GM12801 (cell line): ENCODE data around the gene SCAPER.

Source experiments
- TF ChIP-seq, protein P1 (sequence below): IDR thresholded peaks from one replicate; pipeline ENCODE4 v1.5.1; 2011; ENCODE audit warnings: control low read depth; ENCODE audit not compliant: insufficient read length; ENCODE audit errors: extremely low read depth

The SCAPER gene

DNA sequence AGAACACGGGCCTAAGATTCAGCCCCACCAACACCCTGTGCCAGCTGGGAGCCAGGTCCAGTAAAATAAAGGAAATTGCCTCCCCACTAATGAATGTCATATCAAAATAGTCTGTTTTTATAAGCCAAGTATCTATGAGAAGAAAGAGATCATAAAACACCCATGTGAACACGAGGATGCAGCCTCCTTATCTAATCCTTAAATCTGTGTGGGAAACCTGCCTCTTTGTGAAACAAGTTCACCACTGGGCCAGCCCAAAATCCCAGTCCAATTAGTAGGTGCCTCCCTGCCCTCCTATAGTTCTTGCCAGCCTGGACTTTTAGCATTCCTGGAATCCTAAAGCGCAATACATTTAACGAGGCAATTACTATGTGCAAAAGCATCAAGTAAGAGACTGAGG, 42.0 kb downstream of the SCAPER start:
- TF ChIP-seq, protein P1, sequence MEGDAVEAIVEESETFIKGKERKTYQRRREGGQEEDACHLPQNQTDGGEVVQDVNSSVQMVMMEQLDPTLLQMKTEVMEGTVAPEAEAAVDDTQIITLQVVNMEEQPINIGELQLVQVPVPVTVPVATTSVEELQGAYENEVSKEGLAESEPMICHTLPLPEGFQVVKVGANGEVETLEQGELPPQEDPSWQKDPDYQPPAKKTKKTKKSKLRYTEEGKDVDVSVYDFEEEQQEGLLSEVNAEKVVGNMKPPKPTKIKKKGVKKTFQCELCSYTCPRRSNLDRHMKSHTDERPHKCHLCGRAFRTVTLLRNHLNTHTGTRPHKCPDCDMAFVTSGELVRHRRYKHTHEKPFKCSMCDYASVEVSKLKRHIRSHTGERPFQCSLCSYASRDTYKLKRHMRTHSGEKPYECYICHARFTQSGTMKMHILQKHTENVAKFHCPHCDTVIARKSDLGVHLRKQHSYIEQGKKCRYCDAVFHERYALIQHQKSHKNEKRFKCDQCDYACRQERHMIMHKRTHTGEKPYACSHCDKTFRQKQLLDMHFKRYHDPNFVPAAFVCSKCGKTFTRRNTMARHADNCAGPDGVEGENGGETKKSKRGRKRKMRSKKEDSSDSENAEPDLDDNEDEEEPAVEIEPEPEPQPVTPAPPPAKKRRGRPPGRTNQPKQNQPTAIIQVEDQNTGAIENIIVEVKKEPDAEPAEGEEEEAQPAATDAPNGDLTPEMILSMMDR = no peak

DNA sequence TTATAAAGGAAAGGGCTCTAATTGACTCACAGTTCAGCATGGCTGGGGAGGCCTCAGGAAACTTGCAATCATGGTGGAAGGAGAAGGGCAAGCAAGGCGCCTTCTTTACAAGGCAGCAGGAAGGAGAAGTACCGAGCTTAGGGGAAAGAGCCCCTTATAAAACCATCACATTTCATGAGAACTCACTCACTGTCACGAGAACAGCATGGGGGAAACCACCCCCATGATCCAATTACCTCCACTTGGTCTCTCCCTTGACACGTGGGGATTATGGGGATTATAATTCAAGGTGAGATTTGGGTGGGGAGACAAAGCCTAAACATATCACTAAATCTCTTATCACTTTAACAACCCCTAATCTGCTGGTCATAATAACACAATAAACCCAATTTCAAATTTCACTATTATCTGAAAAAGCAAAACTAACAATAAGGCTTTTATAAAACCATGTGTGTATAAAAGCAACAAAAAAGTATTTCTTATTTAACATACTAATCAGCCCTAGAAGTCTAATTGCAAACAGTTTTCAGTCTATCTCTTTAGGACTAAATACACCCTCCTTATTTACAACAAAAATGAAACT, 43.2 kb downstream of the SCAPER start:
- TF ChIP-seq, protein P1 = no peak

DNA sequence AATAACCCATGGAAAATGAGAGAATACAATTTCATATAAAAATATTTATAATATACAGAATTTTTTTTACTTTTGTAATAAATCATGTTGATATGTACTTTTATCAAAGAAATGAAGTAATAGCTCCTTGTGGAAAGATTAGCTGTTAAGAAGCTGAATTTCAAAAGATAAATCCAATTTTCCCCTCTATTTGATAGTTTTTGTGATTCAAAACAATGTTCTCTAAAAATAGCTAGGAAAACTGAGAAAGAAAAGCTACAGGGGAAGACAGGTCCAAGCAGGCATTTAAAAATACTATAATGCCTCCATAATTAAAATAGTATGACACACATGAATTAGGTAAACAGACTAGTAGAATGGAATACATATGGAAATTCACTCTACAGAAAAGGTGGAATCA, 44.9 kb downstream of the SCAPER start:
- TF ChIP-seq, protein P1 = no peak

DNA sequence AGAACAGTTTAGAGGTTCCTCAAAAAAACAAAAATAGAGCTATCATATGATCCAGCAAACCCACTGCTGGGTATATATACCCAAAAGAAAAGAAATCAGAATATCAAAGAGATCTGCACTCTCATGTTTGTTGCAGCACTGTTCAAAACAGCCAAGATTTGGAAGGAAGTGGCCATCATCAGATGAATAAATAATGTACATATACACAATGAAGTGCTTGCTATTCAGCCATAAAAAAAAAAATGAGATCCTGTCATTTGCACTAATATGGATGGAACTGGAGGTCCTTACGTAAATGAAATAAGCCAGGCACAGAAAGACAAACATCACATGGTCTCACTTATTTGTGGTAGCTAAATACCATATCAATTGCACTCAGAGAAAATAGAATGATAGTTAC, 58.4 kb downstream of the SCAPER start:
- TF ChIP-seq, protein P1 = no peak

DNA sequence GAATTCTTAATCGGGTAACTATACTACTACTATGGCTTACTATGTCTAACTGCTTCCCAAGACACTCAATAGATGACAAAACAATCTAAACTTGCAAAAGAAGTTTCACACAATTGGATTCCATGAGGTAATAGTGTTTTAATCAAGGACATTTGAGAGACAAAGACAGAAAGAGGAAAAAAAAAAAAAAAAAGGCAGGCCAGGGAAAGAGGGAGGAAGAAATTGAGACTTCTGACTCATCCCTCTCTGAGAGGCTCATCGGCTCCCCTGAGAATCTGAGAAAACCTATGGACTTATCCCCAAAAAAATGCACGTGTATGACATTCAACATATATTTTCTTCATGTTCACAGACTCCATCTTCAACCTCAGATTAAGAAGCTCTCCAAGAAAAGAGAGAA, 61.0 kb downstream of the SCAPER start:
- TF ChIP-seq, protein P1 = no peak

DNA sequence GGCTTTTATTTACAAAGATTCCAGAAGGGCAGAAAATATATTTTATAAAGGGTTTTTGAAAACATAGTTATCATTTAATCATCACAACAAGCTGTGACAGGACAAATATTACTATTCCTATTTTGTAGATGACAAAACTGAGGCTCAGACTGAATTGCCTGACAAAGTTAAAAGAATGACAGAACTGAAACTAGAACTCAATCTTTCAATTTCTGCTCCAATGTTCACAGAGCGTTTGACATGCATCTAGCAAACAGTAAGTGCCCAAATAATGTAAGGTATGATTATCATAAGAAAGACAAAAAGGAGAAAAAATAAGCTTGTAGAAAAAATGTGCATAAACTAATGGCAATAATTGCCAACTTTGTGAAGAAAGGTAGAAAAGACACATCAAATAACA, 61.9 kb downstream of the SCAPER start:
- TF ChIP-seq, protein P1 = no peak

DNA sequence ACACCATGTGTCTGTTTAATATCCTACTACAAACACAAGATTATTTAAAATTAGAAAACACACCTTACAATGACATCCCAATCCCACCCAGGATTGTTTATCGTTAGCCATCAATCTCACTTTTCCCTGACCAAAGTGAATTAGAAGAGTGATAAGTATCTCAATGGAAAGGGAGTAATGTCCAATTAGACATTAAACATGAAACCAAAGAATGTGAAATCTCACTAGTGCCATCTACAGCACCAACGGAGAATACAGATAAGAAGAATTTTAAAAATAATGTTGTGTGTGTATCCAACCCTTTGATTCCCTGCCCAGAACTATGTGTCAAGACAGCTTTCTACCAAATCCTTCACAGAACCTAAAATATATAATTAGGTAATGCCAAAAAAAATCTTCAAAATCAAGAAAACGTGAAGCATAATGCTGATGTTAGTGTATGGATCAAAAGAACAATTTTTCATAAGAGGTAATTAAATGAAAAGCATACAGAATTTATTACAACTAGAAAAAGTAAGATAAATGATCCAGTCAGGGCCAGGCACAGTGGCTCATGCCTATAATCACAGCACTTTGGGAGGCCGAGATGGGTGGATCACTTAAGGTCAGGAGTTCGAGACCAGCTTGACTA, 64.2 kb downstream of the SCAPER start:
- TF ChIP-seq, protein P1 = no peak

DNA sequence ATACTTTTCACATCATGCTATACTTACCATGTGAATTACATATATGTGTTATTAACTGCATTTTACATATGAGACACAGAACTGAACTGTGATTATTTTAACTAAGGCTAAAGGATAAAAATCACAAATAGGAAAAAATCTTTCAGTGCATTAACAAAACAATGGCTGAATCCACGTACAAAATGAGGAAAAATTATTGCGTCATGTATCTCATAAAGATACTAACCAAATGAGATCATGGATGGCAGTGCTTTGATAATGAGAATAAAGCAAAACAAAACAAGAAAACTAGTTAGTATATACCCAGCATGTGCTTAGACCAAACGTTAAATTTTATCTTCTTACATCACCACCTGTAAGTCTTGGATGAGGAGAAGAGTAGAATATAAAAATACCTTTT, 66.0 kb downstream of the SCAPER start:
- TF ChIP-seq, protein P1 = no peak
